H1 (cell line): Measurements from ENCODE around the gene ZNF462.

ENCODE experiments used
- CTCF ChIP-seq, 3 experiments: IDR thresholded peaks; 1 replicate in 2 of 3; 2 replicates in 1 of 3; pipeline versions ENCODE4 v1.5.1 to v1.6.1; 2011; ENCODE audit warnings: low read length in 3 of 3, mild to moderate bottlenecking in 3 of 3, inconsistent platforms in 2 of 3, low read depth in 1 of 3, moderate library complexity in 1 of 3; ENCODE audit not compliant: insufficient read depth in 1 of 3; ENCODE audit errors: control extremely low read depth in 1 of 3
- EZH2 ChIP-seq: fragments of 200-600 bp; sonication (generic); IDR thresholded peaks from 2 replicates; pipeline ENCODE4 v1.7.1; 2012; ENCODE audit warnings: low read depth, mild to moderate bottlenecking, moderate library complexity, low read length, inconsistent platforms; ENCODE audit not compliant: severe bottlenecking
- GABPA ChIP-seq: IDR thresholded peaks from 2 replicates; pipeline ENCODE4 v1.6.1; 2011; ENCODE audit warnings: mild to moderate bottlenecking, low read length, moderate library complexity, borderline replicate concordance; ENCODE audit not compliant: insufficient read depth
- MAX ChIP-seq: IDR thresholded peaks from 2 replicates; pipeline ENCODE4 v1.6.1; 2012; ENCODE audit warnings: inconsistent platforms
- PHF8 ChIP-seq: fragments of 200-600 bp; sonication (generic); conservative IDR thresholded peaks from 2 replicates; pipeline ENCODE4 v1.7.1; 2012; ENCODE audit warnings: low read depth, mild to moderate bottlenecking, inconsistent platforms, low read length, moderate library complexity
- POLR2A ChIP-seq, 2 experiments: IDR thresholded peaks; 1 replicate in 1 of 2; 2 replicates in 1 of 2; pipeline ENCODE4 v1.6.1; 2011; ENCODE audit warnings: low read depth in 2 of 2, low read length in 2 of 2, mild to moderate bottlenecking in 2 of 2; ENCODE audit errors: control extremely low read depth in 1 of 2
- SRF ChIP-seq: IDR thresholded peaks from 2 replicates; pipeline ENCODE4 v1.6.1; 2011; ENCODE audit warnings: mild to moderate bottlenecking, low read depth, low read length, moderate library complexity
- SUZ12 ChIP-seq: fragments of 200-600 bp; sonication (generic); IDR thresholded peaks from 2 replicates; pipeline ENCODE4 v1.6.1; 2012; ENCODE audit warnings: mild to moderate bottlenecking, inconsistent platforms, low read length, moderate library complexity, mixed read lengths
- USF2 ChIP-seq: IDR thresholded peaks from 2 replicates; pipeline ENCODE4 v1.6.1; 2011; ENCODE audit warnings: low read length, improper control_type of control experiment
- ZNF274 ChIP-seq: IDR thresholded peaks from 2 replicates; pipeline ENCODE4 v1.7.0; 2012; ENCODE audit warnings: low read length, borderline replicate concordance; ENCODE audit errors: extremely low read depth

- TF ChIP-seq EZH2 = no peak
- TF ChIP-seq CTCF (IDR thresholded peaks at IDR 0.05; ENCODE audit: control extremely low read depth in 1 of 3, insufficient read depth in 1 of 3, low read depth in 1 of 3, low read length in 3 of 3) = no peak
- no peak for TF ChIP-seq USF2
- no peak for TF ChIP-seq GABPA
- TF ChIP-seq ZNF274 = no peak
- TF ChIP-seq SRF = no peak
- TF ChIP-seq POLR2A (IDR thresholded peaks at IDR 0.05; ENCODE audit: control extremely low read depth in 1 of 2, low read depth in 2 of 2, low read length in 2 of 2) = no peak
- TF ChIP-seq PHF8 = no peak
- no peak for TF ChIP-seq MAX
- no peak for TF ChIP-seq SUZ12
These were observed 131.5 kb downstream of the ZNF462 start for GRCh38 chr9:106994463-106994862.
